ENCODE data around the gene GLYR1.
"Not testable (repeated sequence)": the region's sequence is repeated elsewhere in the genome, so short reads cannot be mapped to it uniquely, and the experiment has no call there.

The GLYR1 gene

GRCh38 chr16:4846901-4847773 is at the start of gene GLYR1, which contains the start of gene UBN1:
Gene GLYR1 (minus strand): TSS chr16:4847288. CDS start chr16:4847265, 23 bp downstream.
Gene UBN1 (plus strand): TSS chr16:4847481. CDS start chr16:4852918, 5,437 bp downstream.
- DNase-seq, result peak; percentile 96

GRCh38 chr16:4896761-4897160 is 49.7 kb upstream of the GLYR1 start:
- DNase-seq, result not testable (repeated sequence)

GRCh38 chr16:4895366-4895765 is 48.3 kb upstream of the GLYR1 start:
- no peak for DNase-seq

GRCh38 chr16:4894276-4895150 is 47.4 kb upstream of the GLYR1 start:
- DNase-seq, result no peak

- no peak for DNase-seq
Measured at GRCh38 chr16:4893103-4893862, 46.2 kb upstream of the GLYR1 start.

- peak; percentile 23 for DNase-seq
Measured at GRCh38 chr16:4892361-4893102, 45.4 kb upstream of the GLYR1 start.

- DNase-seq, result no peak
Measured at GRCh38 chr16:4891886-4892216, 44.8 kb upstream of the GLYR1 start.

- no peak for DNase-seq
Measured at GRCh38 chr16:4891097-4891885, 44.2 kb upstream of the GLYR1 start.

- DNase-seq, result no peak
Measured at GRCh38 chr16:4890686-4891085, 43.6 kb upstream of the GLYR1 start.

GRCh38 chr16:4890026-4890425 is 42.9 kb upstream of the GLYR1 start:
- no peak for DNase-seq

- DNase-seq, result no peak
Measured at GRCh38 chr16:4888428-4889135, 41.5 kb upstream of the GLYR1 start.

- DNase-seq, result no peak
Measured at GRCh38 chr16:4886151-4886550, 39.1 kb upstream of the GLYR1 start.

- DNase-seq, result no peak
Measured at GRCh38 chr16:4884972-4885874, 38.1 kb upstream of the GLYR1 start.

GRCh38 chr16:4884209-4884608 is 37.1 kb upstream of the GLYR1 start:
- no peak for DNase-seq

GRCh38 chr16:4883501-4883900 is 36.4 kb upstream of the GLYR1 start:
- DNase-seq, result no peak

GRCh38 chr16:4882633-4883285 is 35.7 kb upstream of the GLYR1 start:
- DNase-seq, result peak; percentile 46

- no peak for DNase-seq
Measured at GRCh38 chr16:4882000-4882632, 35.0 kb upstream of the GLYR1 start.

- no peak for DNase-seq
Measured at GRCh38 chr16:4880006-4880580, 33.0 kb upstream of the GLYR1 start.
